HG02588 (cell line): ENCODE results near the gene NIM1K.
A peak's percentile ranks its signal among the peaks of the same experiment; 100 is the strongest.
"Not testable (repeated sequence)": the region's sequence is repeated elsewhere in the genome, so short reads cannot be mapped to it uniquely, and the experiment has no call there.

Source experiments
- ATAC-seq: cut with Tn5 transposase; IDR thresholded peaks from one replicate; pipeline ENCODE4 v1.9.1; 2021; ENCODE audit warnings: mild to moderate bottlenecking, moderate library complexity; ENCODE audit not compliant: unreplicated experiment

NIM1K gene

DNA sequence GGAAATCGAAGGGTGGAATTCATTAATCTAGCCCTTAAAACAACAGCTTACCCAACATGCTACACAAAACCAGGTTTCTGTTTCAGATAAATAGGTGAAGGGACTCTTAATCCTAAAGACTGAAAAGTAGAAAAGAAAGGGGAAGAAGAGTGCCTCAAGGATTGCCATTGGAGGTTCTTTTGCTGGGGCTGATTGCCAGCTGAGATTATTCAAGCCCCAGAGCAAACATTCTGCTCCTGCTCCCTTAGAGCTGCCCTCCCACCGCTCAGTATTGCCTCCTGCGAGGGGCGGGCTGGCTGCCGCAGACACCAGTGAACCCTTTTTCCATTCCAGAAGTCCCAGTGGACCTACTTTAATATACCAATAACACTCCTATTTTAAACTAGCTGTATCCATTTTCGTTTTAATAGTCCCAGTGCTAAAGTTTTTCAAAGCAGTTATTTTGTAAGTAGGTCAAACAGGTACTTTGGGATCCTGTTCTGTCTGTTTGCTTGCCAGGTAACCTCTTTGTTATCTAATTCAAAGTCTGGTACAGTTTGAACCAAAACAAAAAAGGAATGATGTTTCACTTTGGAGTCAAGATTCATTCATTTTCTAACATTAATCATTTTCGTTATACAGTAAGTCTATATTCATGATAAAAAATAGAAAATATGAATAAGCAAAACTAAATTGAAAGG is 82.5 kb downstream of the NIM1K start:
- ATAC-seq = no peak

DNA sequence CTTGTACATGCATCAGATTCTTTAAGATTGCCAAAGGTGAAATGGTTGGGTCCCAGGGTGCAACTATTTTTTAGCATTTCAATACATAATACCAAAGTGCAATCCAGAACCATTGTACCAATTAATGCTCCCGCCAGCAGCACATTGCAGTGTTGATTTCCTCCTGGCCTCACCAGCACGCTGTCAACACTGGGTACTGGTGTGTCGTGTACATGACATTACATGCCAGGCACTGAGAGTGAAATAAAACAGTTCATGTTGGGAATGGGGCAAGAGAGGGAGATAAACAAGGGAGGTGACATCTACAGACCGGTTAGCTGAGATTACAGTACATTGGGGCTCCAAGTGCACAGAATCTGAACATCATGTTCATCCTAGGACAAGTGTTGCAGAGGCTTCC is 83.4 kb downstream of the NIM1K start:
- no peak for ATAC-seq

DNA sequence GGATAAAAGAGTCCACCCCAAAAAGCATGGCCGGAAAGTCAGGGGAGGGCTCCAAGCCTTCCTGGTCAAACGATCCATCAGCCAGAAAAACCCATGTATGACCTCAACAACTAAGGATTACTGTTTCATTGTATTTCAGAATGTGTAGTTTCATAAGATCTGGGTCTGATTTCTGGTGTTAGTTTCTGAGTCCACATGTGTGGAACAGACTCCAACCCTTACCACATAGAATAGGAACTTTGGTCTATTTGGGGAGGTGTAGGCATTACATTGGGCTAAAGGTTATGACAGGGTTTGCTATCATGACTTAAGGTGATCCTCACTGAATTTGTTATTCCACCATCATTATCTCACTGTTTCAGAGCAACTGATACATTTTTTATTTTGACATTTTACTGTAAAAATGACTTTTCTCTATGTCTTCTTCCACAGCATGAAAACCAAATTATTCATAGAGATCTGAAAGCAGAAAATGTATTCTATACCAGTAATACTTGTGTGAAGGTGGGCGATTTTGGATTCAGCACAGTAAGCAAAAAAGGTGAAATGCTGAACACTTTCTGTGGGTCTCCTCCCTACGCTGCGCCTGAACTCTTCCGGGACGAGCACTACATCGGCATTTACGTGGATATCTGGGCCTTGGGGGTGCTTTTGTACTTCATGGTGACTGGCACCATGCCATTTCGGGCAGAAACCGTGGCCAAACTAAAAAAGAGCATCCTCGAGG is 87.7 kb downstream of the NIM1K start:
- no peak for ATAC-seq

DNA sequence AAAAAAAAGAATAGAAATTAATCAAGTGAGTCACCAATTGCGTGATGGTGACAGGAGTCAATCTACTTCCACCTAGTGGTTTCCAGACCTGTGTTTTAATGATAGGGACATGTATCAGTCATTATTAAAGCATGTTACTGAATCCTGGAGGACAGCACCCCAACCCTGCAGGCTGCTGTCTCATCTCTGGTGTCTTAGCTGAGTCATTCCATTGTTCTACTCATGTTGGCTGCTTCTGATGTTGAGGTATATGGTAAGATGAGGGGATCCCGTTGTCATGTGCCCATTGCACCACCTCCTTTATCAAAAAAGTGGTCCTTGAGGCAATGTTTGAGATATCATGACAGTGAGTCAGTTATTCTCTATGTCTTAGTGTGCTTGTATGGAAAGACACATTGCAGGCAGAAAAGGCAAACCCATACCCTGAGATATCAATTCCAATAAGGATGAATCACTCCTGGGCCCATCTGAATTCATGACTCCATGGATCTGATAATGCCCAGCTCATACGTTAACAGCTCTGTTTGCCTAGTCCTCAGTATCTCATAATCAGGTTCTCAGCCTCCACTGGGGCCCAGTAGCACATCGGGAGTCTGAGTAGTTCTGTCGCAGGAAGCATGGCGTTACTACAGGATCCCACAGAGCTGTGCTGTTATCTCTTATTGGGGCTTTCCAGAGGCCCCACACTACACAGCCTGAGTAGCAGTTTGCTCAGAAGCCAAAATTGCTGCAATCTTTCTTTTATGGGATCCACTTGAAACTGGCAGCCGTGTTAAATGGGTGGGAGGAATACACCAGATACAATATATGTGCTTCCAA is 90.0 kb downstream of the NIM1K start:
- ATAC-seq = no peak

DNA sequence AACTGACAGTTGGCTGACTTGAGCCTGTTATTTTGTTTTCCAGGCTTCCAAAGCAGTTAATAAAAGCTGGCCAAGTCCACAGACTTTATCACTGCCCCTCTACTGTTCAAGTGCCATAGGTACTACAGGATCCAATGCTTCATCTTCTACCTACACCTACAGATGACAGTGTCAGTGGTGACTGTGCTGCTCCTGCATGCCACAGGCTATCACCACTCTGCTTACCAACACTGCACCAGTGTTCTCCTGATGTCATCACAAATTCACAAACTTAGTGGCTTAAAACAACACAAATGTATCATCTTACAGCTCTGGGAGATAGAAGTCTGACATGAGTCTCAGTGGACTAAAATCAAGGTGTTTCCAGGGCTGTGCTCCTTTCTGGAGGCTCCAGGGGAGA is 94.6 kb downstream of the NIM1K start:
- ATAC-seq = no peak

DNA sequence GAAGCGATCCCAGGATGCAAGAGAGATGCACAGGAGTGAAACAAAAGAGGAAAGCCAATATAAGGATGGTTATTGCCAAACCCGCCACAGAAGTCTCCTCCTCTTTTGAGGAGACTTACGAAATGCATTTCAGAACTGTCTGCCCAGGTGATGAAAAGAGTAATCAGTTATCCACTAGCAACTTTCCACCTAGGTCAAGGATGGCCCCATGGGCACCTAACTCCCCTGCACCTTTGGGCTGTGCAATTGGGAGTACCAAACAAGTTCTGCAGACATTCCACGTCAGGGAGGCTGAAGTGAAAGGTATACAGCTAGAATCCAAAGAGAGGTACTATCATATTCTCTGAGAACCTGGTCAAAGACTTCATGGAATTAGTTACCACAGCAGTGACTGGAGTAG is 95.5 kb downstream of the NIM1K start:
- ATAC-seq = no peak

DNA sequence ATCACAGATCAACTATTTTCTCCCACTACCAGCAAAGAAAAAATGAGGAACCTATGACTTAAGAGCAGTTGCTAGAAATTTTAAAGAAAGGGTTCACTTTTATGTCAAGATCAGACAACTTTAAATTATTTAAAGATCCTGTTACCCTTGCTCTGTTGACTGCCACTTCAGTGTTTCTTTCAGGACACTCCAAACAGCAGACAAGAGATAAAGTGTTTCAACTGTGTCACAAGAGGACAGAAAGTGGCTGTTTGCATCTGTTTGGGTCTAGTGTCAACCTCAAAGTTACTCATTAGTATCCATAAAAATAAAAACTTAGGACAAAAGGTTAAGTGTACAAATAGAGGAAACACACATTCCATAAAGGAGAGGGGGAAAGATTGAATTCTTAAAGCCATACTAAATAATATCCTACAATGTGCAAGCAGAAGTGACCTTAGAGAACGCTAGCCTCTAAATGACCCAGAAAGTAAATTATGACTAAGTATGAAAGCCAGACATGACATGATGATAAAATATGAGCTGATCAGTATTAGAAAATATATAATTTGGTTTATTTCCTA is 96.3 kb downstream of the NIM1K start:
- no peak for ATAC-seq

DNA sequence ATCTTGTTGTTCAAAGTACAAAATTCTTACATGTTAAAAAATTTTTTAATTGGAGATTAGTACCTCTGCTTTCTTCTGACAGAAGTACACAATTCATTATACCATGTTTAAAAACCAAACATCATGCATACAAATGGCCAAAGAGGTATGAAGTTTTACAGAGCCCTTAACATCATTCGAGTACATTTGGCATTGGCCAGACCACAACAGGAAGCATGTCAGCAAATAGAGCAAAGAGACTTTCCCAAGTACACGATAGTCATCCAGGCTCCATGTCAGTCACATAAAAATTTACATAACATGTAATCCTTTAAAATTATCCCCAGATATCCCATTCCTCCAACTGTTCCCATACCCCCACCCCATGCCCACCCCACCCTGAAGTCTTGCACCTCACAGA is 98.7 kb downstream of the NIM1K start:
- ATAC-seq = no peak

DNA sequence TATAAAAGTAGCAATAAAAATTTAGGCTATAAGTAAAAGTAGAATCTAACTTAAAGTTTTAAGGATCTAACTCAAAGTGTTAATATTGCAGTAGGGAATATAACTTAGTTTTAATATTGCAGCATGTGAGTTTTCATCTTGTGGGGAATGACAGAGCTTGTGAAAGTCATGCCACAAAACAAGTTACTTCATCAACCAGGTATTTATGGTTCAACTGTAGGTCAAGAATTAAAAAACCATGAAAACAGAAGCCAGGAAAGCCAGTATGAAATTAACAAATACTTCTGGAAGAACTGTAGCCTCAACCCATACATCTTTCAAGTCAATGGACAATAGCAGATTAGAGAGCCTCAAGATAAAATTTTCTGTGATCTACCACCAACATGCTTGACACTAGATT is 102.2 kb downstream of the NIM1K start:
- ATAC-seq = no peak

DNA sequence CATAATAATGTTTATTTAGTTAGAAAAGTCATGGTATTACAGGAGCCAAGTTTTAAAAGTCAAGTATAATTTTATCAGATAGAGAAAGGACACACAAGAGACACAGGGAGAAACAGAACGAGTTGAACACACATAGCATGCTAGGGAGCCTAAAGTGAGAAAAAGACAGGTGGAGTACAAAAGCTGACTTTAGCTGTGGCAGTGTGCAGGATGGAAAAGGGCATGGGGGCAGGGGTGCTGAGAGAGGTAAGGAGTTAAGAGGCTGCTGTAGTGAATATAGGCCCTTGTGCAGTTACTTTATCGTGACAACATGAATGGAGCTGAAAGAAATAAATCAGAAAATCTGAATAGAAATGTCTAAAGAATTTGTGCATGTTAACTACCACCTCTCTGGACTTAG is 103.2 kb downstream of the NIM1K start:
- ATAC-seq = no peak

DNA sequence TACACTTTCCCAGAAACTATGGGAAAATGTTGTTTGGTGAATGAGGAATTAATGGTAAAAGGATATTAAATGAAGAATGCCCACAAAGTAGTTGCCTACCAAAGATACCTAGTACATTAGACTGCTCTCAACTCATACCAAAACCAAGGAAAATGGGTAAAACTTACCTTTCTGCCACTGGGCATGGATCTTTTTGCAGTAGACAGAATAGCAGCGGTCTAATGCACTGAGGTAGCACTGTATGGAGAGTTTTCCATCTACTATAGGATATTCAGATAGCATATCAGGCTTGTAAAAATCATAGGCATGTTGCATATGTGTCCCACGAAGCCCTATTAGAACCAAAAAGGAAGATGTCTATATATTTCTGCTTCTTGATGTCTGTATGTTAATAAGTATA is 104.8 kb downstream of the NIM1K start:
- no peak for ATAC-seq

DNA sequence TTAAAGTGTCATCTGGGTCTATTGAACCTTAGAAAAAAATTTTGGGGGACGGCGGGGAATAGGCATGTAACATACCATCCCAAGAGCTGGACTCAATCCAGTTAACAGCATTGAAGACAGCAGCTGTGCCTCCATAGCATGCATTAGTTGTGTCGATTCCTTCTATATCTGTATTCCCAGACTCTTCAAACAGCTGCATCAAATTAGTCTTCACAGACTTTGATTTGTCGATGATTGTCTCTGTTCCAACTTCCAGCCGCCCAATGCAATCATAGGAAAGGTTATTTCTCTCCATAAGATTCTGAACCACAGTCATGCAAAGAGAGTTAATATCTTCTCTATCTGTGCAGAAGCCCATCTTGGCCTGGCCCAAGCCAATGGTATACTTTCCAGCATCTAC is 106.4 kb downstream of the NIM1K start:
- ATAC-seq = no peak

DNA sequence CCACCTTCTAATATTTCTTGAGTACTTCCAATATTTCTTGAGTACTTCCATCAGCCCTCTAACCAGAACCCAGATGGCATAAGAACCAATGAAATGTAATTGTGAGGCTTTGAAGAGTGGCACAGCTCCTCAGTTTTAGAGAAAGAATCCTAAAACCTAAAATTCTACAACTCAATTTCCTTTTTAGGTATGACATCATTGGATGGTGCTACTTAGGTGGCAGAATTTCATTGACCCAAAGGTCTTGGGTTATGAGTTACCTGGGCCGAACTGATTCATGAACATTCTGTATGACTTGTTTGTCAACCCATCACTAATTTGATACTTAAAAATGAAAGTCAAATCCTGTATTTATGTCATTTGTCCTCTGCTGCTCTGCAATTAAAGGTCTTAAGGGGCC is 108.1 kb downstream of the NIM1K start:
- no peak for ATAC-seq

DNA sequence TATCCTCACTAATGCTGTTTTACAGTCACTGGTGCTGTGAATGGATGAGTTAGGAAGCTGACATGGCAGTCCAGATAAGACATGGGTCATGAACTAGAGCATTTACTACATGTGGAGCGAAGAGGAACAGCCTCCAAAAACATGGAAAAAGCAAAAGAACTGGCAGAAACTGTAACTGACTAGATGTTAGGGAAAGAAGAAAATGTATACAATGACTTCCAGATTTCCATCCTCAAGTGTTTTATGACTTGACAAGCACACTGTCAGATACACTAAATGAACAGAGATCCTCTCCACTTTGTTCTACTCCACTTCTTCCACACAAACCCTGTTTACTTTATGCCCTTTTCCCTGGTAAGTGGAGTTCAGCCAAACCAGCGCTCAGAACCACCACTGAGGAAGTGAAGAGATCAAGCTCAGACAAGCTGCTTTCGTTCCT is 109.6 kb downstream of the NIM1K start:
- ATAC-seq = no peak

DNA sequence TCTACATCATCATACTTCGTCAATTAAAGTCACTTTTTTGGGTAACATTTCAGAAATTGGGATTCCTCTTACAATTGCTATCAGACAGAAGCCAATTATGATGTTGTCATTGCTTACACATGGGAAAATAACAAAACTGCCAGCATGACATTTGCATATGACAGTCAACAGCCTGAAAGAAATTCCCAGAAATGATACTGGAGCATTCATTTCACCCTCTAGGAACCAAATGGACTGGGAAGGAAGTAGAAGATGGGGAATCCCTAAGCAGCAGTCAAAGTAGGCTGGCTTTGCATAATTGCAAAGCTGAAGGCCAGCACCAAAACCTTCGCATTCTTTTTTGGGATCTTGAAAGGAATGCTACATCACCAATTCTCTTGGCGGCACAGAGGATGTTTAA is 110.5 kb downstream of the NIM1K start:
- no peak for ATAC-seq

DNA sequence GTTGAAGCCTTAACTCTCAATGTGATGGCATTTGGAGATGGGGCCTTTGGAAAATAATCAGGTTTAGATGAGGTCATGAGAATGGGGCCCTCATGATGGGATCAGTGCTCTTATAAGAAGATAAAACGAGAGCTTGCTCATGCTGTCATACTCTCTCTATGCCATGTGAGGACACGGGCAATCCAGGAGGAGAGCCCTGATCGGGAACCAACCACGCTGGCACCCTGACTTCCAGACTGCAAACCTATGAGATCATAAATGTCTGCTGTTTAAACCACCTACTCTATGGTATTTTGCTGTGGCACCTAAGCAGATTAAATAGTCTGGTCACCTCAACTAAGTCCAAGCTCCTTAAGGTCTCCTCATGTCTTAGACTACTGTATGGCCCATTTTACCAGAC is 111.2 kb downstream of the NIM1K start:
- no peak for ATAC-seq

DNA sequence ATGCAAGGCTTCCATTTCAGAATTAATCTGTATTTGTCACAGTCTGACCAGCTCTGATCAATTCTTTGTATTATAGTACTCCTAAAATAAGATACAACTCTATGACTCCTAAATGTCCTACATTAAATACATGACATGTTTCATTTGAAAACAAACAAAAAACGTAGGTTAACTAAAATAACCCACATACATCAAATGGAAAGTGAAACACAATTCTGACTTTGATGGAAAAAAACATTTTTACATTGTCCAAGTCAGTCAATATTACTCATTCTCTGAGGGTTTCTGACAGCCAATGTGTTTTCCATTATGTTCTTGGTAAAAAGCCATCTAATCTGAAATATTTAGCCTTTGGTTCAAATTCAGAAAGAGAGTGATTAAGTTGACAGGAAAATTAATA is 112.5 kb downstream of the NIM1K start:
- no peak for ATAC-seq

DNA sequence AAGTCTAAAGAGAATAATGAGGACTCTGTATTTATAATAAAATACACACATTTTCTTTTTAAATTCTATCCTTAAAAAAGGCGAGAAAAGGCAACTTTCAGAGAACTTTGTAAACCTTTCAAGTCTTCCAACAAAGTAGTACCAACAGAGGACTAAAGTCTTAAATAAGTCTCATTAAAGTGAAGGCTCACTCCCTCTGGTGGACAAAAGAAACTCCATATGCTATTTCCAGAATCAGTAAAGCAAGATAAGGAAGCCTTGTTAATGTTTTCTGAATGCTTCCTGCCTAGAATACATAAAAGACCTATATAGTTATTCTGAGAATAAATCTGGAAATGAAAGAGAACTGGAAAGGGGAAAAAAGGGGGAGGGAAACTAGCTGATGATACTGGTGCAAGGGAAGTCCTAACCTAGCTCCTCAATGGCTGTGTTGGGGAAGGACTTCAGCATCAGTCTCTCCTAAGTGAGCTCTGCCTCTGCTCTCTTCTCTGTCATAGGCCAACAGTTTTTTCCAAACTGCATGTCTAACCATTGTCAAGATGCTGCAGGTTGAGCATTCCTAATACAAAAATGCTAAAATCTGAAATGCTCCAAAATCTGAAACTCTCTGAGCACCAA is 114.0 kb downstream of the NIM1K start:
- ATAC-seq = peak; percentile 59

DNA sequence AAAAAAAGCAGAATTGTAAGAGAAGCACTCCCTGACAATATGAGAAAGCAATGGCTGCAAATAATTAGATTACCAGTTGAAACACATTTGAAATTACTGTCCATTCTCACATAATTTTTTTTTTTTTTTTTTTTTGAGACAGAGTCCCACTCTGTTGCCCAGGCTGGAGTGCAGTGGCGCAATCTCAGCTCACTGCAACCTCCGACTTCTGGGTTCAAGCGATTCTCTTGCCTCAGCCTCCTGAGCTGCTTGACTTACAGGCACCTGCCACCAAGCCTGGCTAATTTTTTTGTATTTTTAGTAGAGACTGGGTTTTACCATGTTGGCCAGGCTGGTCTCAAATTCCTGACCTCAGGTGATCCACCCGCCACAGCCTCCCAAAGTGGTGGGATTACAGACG is 114.9 kb downstream of the NIM1K start:
- ATAC-seq = not testable (repeated sequence)

DNA sequence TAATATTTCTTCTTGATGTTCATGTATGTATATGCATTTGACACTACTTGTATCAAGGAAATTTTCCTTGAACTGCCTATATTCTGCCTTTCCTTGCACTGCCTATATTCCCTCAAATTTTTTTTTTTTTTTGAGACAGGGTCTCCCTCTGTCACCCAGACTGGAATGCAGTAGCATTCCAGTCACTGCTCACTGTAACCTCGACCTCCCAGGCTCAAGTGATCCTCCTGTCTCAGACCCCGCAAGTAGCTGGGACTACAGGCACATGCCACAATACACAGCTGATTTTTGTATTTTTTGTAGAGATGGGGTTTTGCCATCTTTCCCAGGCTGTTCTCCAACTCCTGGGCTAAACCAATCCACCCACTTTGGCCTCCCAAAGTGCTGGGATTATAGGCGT is 117.1 kb downstream of the NIM1K start:
- ATAC-seq = no peak

DNA sequence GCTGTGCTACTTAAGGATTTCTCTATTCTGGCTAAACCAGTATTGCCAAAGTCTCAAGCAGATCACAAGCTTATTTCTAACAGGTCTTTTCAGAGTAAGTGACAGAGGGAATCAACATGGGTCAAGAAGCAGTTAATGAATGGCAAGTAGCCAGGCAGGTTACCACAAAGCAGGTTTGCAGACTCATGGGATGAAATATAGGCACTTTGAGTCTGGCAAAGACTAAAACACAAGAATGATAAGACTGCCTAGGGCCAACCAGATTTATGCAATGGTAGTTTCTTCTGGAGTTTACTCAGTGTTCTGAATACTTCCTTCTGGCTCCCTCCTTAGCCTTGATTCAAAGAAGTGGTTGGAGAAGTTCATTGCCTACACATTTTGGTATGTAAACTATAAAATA is 117.6 kb downstream of the NIM1K start:
- ATAC-seq = no peak
